Esophagus muscularis mucosa (tissue), 4 donors: ENCODE data around the gene F8.

ENCODE experiments used
- CTCF ChIP-seq, 3 experiments: fragments of 200-600 bp in 2 of 3; fragments of 450-650 bp in 1 of 3; sonication (generic) in 2 of 3; IDR thresholded peaks; one replicate each; pipeline ENCODE4 v1.5.1; 2017 to 2019; ENCODE audit warnings: antibody characterized with exemption in 3 of 3, mild to moderate bottlenecking in 2 of 3, moderate library complexity in 1 of 3
- EP300 ChIP-seq: sonication (generic); formaldehyde crosslinking; IDR thresholded peaks from one replicate; pipeline ENCODE4 v1.6.1; 2017; ENCODE audit warnings: antibody characterized with exemption
- POLR2A ChIP-seq: fragments of 450-650 bp; IDR thresholded peaks from one replicate; pipeline ENCODE4 v1.6.1; 2017; ENCODE audit warnings: antibody characterized with exemption, moderate library complexity, mild to moderate bottlenecking, low read depth
- POLR2AphosphoS5 ChIP-seq, 2 donors: sonication (generic); formaldehyde crosslinking; IDR thresholded peaks; one replicate each; pipeline ENCODE4 v1.6.1; 2017; ENCODE audit warnings: antibody characterized with exemption in 2 of 2

DNA sequence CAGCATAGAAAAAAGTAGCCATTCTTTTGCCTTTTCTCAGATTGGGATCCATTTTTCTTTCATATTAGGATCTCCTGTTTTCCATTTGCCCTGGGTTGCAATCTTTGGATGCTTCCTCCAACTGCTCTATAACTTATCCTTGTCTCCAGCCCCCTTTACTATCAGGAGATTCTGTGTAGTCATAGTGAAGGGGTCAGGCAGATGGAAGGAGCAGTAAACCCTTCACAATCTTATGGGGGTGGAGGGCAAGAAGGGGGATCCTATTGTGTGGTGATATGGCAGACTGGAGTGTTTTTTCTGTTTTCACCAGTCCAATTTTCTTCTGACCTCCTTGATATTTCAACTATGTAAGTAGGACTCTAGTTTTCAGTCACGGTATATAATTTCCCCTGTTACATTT lies 186.4 kb downstream of the F8 start:
- TF ChIP-seq CTCF (IDR thresholded peaks at IDR 0.05) (no peak), POLR2A (no peak), POLR2AphosphoS5 (IDR thresholded peaks at IDR 0.05) (no peak), EP300 (no peak)
